GM21737 (cell line): ENCODE measurements around the gene SELENOH.

Source experiments
- ATAC-seq: cut with Tn5 transposase; IDR thresholded peaks from one replicate; pipeline ENCODE4 v1.9.1; 2021; ENCODE audit warnings: mild to moderate bottlenecking, moderate library complexity; ENCODE audit not compliant: unreplicated experiment

The SELENOH gene

GRCh38 chr11:57745206-57745605 is 3.9 kb downstream of the SELENOH start:
- no peak for ATAC-seq

DNA sequence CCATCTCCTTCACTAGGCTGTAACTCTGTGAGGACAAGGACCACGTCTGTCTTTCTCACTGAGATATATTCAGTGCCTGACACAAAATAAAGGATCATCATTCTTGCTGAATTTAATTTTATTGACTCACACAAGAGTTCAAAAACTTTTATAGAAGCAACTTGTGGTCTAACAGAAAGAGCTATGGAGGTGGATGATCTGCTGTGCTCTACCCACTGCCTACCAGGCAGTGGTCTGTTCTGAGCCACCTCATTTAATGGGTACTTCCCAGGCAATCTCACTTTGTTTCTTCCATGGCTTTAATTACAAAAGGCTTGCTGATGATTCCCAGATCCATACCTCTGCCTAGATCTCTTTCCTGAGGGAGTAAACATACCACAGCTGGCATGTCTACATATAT is 5.6 kb downstream of the SELENOH start:
- no peak for ATAC-seq

- ATAC-seq, result no peak
Observed at GRCh38 chr11:57751176-57751575, 9.9 kb downstream of the SELENOH start.

DNA sequence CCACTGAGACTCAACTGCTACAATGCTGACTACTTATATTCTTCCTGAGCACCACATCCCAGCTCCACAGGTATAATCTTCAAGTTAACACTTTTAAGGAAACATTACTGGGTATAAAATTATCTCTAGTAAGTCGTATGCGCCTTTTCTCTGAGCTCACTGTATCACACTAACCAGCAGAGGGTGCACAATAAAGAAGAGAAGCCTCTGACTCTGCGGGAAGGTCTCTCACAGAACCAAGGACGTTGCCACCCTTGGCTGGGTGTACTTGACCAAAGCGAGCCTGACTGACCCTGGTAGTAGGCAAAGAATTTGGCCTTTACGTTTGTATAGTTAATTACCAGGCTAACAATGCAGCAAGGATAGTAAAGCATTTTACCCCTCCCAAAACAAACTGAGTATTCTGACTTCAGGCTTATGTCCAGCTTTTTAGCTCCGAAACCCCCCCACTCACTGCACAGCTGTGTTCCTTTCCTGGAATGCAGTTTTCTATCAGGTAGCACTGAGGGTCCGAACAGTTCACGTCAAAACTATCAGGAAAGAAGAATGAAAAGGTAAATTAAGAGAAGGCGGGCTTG is 10.5 kb downstream of the SELENOH start, which contains the start of gene BTBD18:
TSS of gene BTBD18 (minus strand) at position 144 of the 578 bp plus-strand sequence. CDS start 631 bp downstream, outside the sequence.
- ATAC-seq, result no peak

GRCh38 chr11:57752954-57753353 is 11.7 kb downstream of the SELENOH start:
- no peak for ATAC-seq

DNA sequence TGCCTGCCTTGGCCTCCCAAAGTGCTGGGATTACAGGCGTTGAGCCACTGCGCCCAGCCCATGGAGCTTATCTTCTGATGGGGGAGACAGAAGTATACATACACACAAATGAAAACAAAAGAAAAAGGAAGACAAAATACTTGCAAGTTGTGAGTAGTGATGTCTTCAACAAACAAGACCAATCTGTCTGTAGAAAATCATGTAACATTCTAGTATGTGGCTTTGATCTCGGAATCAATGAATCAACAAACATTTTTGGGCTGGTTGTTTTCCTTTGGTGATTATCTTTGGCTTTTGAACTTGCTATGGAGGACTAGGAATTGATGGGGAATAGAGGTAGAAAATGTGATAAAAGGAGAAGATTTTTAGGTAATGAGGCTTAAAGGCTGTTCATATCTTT is 16.9 kb downstream of the SELENOH start:
- ATAC-seq, result no peak

GRCh38 chr11:57761301-57762234 is 20.3 kb downstream of the SELENOH start, which contains the start of gene CTNND1:
TSS of gene CTNND1 (plus strand) at chr11:57761802. CDS start at chr11:57791479, 29,677 bp downstream.
- peak; percentile 97 for ATAC-seq

- no peak for ATAC-seq
Observed at GRCh38 chr11:57762235-57762861, 21.1 kb downstream of the SELENOH start.

- no peak for ATAC-seq
Observed at GRCh38 chr11:57763568-57763967, 22.3 kb downstream of the SELENOH start.

DNA sequence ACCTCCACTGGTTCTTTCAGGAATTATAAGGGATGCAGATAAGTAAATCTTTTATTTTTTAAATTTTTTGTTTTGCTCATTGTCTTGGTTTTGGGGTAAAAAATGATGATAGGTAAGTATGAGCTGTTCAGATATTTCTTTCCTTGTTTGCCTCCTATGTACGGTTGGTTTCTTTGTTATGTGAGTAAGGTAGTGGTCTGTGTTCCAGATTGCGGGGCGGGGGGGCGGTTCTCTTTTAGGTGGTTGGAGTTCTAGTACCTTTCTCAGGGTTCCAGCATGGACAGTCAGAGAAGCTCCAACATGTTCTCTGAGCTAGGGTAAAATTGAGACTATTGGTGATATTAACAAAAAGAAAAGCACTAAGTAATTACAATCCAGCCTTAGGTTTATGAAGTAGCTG is 22.7 kb downstream of the SELENOH start:
- ATAC-seq, result no peak

- no peak for ATAC-seq
Observed at GRCh38 chr11:57764566-57764965, 23.3 kb downstream of the SELENOH start.

- ATAC-seq, result no peak
Observed at GRCh38 chr11:57764972-57765371, 23.7 kb downstream of the SELENOH start.

- no peak for ATAC-seq
Observed at GRCh38 chr11:57770793-57771192, 29.5 kb downstream of the SELENOH start.

DNA sequence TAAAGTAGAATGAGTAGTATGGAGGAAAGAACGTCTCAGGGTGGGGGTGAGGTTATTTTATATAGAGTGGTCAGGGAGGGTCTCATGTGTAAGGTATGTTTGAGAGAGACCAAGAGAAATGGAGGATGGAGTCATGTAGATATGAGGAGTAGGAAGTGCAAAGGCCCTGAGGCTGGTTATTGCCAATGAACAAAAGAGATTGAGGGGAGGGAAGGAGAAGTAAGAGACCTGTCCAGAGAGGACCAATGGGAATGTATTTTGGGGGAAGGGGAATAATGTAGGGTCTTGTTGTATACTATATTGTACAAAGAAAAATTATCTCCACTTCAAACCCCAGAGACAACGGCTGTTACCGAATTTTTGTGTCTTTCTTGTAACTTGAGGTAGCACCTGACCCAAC is 30.1 kb downstream of the SELENOH start:
- ATAC-seq, result no peak

- no peak for ATAC-seq
Observed at GRCh38 chr11:57772562-57772961, 31.3 kb downstream of the SELENOH start.

DNA sequence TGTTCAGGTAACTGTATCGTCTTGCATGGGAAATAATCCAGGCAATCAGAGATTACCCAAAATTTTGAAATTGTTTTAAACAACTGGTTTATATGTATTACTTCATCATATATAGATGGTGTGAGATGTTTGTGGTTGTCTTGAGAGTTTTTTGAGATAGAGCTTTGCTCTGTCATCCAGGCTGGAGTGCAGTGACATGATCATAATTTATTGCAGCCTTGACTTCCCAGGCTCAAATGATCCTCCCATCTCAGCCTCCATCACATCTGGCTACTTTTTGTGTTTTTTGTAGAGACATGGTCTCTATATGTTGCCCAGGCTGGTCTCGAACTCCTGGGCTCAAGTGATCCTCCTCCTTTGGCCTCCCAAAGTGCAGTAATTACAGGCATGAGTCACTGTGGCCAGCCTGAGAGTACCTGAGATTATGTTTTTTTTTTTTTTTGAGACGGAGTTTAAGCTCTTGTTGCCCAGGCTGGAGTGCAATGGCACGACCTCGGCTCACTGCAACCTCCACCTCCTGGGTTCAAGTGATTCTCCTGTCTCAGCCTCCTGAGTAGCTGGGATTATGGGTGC is 31.8 kb downstream of the SELENOH start:
- no peak for ATAC-seq

GRCh38 chr11:57775491-57775890 is 34.2 kb downstream of the SELENOH start:
- no peak for ATAC-seq

GRCh38 chr11:57776031-57776521 is 34.8 kb downstream of the SELENOH start:
- ATAC-seq, result no peak

DNA sequence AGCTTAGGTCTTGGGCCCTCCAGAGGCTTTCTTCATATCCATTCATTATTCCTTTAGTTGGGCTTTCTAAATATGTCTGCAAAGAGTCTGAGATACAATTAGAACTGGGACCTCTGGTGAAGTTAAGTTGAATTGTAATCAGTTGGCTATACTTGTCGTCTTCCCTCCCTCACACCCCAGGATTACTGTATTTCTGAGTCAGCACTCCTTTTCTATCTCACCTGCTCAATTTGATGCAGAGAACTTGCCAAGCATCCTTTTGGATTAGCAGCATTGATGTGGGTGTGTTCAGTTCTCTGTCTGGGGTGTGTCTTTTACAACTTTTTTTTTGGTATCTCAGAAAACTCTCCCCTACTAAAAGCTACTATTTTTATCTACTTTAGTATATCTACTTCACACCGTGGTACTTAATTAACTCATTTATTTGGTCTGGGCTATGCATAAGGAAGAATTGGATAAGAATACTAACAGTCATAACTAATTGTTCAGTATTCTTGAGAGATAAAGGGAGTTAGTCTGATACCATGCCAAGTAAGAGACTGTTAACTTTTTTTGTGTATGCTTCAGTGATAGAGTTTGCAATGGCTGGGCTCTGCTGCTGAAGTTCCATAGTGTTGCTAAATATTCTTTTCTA is 35.4 kb downstream of the SELENOH start:
- ATAC-seq, result no peak

- ATAC-seq, result no peak
Observed at GRCh38 chr11:57777969-57778317, 36.7 kb downstream of the SELENOH start.
